HUES48 (cell line): ENCODE measurements around the gene DNAJA3.

ENCODE experiments used
- H3K27ac ChIP-seq: one replicate; pipeline ENCODE4 v1.7.0; 2013; ENCODE audit warnings: low read depth, low read length, inconsistent platforms
- H3K27me3 ChIP-seq: 2 replicates; pipeline ENCODE4 v1.6.1; 2013; ENCODE audit warnings: mild to moderate bottlenecking, low read length; ENCODE audit not compliant: control insufficient read depth, insufficient read depth
- H3K36me3 ChIP-seq: 2 replicates; pipeline ENCODE4 v1.6.1; 2013; ENCODE audit warnings: low read length; ENCODE audit not compliant: control insufficient read depth, insufficient read depth
- H3K4me1 ChIP-seq: 2 replicates; pipeline ENCODE4 v1.6.1; 2013; ENCODE audit warnings: mild to moderate bottlenecking, low read length; ENCODE audit not compliant: control insufficient read depth, insufficient read depth
- H3K4me3 ChIP-seq: 2 replicates; pipeline ENCODE4 v1.5.1; 2013; ENCODE audit warnings: mild to moderate bottlenecking, low read depth, low read length
- H3K9ac ChIP-seq: 2 replicates; pipeline ENCODE4 v1.6.1; 2013; ENCODE audit warnings: mild to moderate bottlenecking, low read depth, low read length, moderate library complexity
- H3K9me3 ChIP-seq: 2 replicates; pipeline ENCODE4 v1.6.1; 2013; ENCODE audit warnings: low read length; ENCODE audit not compliant: control insufficient read depth, insufficient read depth

Gene DNAJA3

DNA sequence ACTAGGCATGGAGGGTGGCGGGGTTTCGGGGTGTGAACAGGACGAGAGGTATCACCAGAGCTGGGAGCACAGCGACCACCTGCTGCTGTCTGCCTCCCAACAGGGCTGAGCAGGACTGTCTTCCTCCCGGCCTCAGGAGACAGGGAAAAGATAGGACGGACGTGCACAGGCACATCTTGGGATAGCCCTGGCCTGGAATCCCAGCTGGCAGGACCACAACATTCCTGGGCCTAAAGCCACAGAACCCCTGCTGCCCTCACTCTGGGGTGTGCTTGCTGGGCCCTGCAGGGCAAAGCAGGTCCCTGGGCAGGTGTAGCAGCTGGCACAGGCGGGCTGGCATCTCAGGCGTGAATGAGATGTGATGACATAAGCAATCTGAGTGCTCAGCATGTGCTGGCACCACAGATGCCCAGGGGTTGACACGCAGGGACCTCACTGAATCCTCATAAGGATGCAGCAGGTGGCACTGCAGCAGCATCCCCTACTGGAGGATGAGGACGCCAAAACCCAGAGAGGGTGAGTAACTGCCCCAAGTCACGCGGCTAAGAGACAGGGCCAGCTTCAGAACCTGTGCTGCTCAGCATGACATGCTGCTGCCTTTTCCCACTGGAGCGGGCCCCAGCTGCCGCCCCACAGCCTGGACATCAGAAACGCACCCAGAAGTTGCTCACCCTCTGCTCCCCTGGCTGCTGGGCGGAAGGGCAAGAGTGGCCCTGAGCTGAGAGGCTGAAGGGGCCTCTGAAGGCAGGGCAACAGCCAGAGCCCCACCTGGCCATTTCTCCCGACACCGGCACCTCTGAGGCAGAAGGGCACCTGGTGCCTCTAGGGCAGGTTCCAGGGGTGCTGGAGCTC is 16.4 kb upstream of the DNAJA3 start:
- H3K27me3 ChIP-seq = no peaks in the 10 kb centered on the region
- no peak overlapping the region for H3K4me3 ChIP-seq
- peaks cover 14% of the 10 kb centered on the region for H3K36me3 ChIP-seq
- H3K9me3 ChIP-seq = no peaks in the 10 kb centered on the region
- H3K27ac ChIP-seq = no peak overlapping the region
- no peaks in the 10 kb centered on the region for H3K4me1 ChIP-seq
- no peak overlapping the region for H3K9ac ChIP-seq

DNA sequence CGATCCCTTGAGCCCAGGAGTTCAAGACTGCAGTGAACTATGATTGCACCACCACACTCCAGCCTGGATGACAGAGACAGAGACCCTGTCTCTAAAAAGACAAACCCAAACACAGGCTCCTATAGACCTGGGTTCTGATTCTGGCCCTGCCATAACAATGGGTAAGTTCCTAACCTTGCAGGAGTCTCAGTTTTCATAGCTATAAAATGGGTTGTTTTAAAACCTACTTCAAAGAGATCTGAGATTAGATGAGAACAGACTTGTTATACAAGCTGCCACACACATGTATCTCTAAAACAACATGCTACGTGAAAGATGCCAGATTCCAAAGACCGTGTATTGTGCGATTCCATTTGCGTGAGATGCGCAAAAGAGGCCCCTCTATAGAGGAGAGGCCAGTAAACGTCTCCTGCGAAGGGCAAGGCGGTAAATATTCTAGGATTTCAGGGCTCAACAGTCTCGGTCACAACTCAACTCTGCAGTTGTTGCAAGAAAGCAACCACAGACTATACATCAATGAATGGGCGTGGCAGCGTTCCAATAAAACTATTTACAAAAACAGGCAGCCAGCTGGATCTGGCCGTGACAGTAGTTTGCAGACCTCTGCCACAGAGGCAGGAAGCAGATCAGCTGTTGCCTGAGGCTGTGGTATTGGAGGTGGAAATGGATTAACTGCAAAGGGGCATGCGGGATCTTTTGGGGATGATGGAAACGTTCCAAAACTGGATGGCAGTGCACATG is 15.2 kb upstream of the DNAJA3 start:
- Histone ChIP-seq H3K4me3 (no peak overlapping the region), H3K4me1 (no peaks in the 10 kb centered on the region; the same call in 1 of the 2 replicates), H3K9ac (no peak overlapping the region), H3K9me3 (no peaks in the 10 kb centered on the region), H3K27me3 (no peaks in the 10 kb centered on the region), H3K36me3 (peaks cover 14% of the 10 kb centered on the region), H3K27ac (no peak overlapping the region)

DNA sequence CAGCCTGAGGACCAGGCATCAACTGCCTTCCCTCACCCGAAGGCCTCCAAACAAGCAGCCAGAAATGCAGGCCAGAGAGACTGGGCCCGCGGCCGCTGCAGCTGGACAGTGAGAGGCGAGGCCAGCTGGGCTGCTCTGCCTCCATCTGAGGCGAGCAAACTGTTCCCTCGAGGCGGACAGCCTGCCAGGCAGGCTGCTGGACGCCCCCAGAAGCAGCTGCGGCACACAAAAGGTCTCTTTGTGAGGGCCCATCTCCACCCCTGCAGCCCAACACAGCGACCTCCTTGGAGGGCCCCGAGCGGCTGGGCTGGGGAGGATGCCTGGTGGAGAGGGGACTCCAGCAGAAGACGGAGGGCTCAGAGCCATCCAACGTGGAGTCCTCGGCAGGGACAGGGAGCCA is 14.0 kb upstream of the DNAJA3 start:
- no peak overlapping the region for H3K27ac ChIP-seq
- H3K4me1 ChIP-seq = peaks cover under 1% of the 10 kb centered on the region; the same call in 1 of the 2 replicates
- H3K9me3 ChIP-seq = no peaks in the 10 kb centered on the region
- H3K27me3 ChIP-seq = no peaks in the 10 kb centered on the region
- H3K36me3 ChIP-seq = peaks cover 11% of the 10 kb centered on the region; the same call in 1 of the 2 replicates
- H3K4me3 ChIP-seq = no peak overlapping the region
- H3K9ac ChIP-seq = no peak overlapping the region

DNA sequence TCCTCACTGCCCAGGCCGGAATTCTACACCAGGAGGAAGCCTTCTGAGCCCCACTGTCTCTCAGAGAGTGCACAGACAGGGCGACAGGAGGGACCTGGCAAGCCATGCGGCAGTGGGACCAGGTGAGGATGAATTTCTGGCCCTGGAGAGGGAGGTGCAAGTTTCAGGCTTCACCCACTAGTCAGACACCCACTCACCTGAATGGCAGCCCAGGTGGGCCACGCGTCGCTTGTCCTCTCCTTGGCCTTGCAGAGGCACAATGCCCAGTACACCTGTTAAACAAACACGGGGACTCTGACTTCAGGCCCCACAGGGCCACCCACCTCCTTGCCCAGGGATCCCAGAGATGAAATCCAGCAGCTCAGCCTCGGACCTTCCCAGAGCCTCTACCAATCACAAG is 13.5 kb upstream of the DNAJA3 start:
- Histone ChIP-seq H3K27me3 (no peaks in the 10 kb centered on the region), H3K4me3 (no peak overlapping the region), H3K36me3 (peaks cover 10% of the 10 kb centered on the region; the same call in 1 of the 2 replicates), H3K9ac (no peak overlapping the region), H3K9me3 (no peaks in the 10 kb centered on the region), H3K4me1 (peaks cover 3% of the 10 kb centered on the region; the same call in 1 of the 2 replicates), H3K27ac (no peak overlapping the region)

DNA sequence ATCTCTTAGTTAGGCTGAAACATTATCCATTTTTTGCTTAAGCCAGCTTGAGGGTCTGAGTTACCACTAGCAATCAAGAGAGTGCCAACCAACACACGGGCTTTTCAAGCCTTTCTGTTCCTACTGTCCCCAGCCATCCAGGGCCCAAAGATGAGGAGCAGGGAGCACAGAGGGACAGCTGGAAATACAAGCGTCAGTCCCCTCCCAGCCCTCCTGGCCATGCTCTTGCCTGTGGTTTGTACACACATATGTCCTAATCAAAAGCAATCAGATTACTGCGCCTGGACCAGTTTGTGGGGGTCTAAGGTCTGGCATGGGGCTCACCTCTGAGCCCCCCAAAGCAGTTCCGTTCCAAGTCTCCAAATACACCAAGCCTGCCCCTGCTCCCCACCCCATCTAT is 12.8 kb upstream of the DNAJA3 start:
- Histone ChIP-seq H3K27ac (no peak overlapping the region), H3K9ac (no peak overlapping the region), H3K4me1 (peaks cover 3% of the 10 kb centered on the region; the same call in 1 of the 2 replicates), H3K4me3 (no peak overlapping the region), H3K36me3 (peaks cover 8% of the 10 kb centered on the region; the same call in 1 of the 2 replicates), H3K27me3 (no peaks in the 10 kb centered on the region), H3K9me3 (no peaks in the 10 kb centered on the region)

DNA sequence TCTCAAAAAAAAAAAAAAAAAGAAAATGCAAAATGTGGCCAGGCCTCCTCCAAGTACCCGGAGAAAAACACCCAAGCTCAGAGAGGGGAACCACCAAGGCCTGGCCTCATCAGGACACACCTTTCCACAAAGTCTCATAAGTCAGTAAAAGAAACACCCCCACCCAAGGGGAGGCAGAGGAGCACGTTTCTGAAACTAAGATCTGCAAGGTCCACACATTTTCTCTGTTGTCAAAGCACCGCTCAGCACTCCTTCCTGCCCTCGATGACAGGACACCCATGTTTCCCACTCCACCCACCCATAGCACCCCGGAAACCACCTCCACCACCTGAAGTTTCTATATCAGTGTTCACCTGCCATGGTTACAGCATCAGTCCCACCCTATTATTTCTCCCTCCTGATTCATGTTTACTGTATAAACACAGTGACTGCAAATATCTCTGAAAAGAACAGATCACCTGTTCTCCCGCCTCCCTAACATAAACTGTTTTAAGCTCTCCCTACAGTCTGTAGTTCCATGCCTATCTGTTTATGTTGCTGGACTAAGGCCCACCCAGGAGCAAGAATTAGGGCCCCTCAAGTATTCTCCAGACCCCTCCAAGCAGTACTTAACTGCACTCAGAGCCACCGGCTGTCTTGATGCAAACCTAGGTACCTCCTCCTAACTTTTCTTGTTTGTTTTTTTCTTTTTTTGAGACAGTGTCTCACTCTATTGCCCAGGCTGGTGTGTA is 11.3 kb upstream of the DNAJA3 start:
- Histone ChIP-seq H3K36me3 (peaks cover 8% of the 10 kb centered on the region; the same call in 1 of the 2 replicates), H3K9ac (no peak overlapping the region), H3K9me3 (no peaks in the 10 kb centered on the region), H3K27me3 (no peaks in the 10 kb centered on the region), H3K4me3 (no peak overlapping the region), H3K27ac (no peak overlapping the region), H3K4me1 (peaks cover 3% of the 10 kb centered on the region; the same call in 1 of the 2 replicates)

DNA sequence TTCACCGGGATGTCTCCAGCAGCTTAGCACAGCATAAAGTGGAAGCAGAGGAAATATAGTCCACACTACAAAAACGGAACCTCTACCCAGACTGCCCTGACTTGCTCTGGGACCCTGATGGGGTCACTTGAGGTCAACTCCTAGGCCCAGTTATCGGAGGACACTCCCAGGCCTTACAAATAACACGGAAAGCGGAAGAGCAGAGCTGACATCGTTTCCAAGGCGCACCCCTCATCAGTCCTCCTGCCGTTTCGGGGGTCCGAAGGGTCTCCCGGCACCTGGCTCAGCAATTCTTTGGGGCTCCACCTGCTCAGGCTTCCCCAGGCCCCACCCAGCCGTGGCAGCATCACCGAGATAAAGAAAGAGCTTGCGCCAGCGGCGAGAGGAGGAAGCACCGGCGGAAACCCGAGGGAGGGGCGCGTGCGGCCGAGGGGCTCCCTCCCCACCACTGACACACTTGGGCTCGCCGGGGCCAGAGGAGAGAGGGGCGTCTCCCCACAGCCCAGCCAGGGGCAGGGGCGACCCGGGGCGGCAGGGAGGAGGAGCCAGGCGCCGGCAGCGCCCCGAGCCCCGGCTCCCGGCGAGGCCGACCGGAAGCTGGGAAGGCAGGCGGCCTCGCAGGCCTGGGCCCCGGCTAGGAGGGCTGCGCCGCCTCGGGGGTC is 10.0 kb upstream of the DNAJA3 start:
- peaks cover 8% of the 10 kb centered on the region; the same call in 1 of the 2 replicates for H3K36me3 ChIP-seq
- H3K4me1 ChIP-seq = peaks cover 3% of the 10 kb centered on the region; the same call in 1 of the 2 replicates
- H3K9ac ChIP-seq = peak overlapping the region; percentile 30; the same call in 1 of the 2 replicates
- no peaks in the 10 kb centered on the region for H3K27me3 ChIP-seq
- H3K9me3 ChIP-seq = no peaks in the 10 kb centered on the region
- no peak overlapping the region for H3K27ac ChIP-seq
- H3K4me3 ChIP-seq = peak overlapping the region; percentile 86

DNA sequence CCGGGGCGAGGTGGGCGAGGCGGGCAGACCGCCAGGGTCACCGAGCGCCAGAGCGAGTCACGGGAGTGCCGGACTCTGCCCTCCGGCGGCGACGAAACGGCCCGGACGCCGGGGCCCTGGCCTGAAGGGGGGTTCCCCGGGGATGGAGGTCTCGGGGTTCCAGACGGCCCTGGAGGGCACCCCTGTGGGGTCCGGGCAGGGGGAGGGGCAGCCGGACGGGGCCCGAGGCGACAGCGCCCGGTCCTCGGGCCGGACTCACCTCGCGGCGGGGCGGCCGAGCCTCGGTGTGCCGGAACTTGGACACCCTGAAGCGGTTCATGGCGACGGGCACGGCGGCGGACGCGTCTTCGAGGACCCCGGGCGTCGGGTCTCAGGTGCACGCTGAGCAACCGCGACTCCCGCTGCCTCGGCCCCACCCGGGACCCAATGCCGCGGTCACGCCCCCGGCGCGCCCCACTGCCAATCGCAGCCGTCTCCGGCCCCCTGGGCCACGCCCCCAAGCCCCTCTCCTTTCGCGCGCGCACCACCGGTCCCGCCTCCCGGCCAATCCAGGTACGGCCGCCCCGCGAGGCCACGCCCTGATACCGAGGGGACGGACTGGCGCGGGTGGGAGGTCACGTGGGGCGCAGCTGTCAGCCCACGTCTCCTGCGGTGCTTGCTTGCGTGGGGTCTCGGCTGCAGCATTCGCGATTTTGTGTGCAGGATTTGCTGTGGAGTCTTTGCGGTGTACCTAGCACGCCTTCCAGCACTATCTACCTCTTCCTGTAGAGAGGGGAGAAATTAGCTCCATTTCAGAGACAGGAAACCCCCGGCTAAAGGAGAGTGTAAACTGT is 9.3 kb upstream of the DNAJA3 start, which contains the start of gene CORO7:
TSS of gene CORO7 (minus strand) at position 397 of the 833 bp plus-strand sequence. CDS start at position 319, 78 bp downstream.
- Histone ChIP-seq H3K27me3 (no peaks in the 10 kb centered on the region), H3K4me1 (peaks cover 3% of the 10 kb centered on the region; the same call in 1 of the 2 replicates), H3K9me3 (no peaks in the 10 kb centered on the region), H3K27ac (no peak within 1 kb of the TSS), H3K36me3 (peaks cover 8% of the 10 kb centered on the region; the same call in 1 of the 2 replicates), H3K9ac (peak within 1 kb of the TSS; percentile 30; the same call in 1 of the 2 replicates), H3K4me3 (peak within 1 kb of the TSS; percentile 86)

DNA sequence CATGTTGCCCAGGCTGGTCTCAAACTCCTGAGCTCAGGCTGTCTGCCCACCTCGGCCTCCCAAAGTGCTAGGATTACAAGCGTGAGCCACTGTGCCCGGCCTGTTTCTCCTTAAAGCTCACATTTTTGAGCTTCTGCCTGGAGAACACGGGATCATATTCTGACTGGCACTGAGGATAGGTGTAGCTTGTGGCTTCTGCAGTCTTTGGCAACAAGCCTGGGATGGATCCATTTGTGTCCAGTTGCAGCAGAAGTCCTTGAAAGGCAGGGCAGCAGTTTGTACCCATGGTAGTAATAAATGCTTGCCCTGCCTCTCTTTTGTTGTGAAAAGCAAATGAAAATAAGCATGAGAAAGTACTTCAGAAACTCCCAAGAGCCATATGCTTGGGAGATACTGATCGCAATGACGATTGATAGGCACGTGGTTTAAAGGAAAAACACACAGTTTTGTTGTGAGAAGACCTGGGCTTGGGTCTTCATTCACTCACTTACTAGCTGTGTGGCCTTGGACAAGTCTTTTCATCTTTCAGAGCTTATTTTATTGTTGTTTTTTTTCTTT is 6.2 kb upstream of the DNAJA3 start:
- Histone ChIP-seq H3K4me1 (peaks cover 4% of the 10 kb centered on the region; the same call in 1 of the 2 replicates), H3K27ac (no peak overlapping the region), H3K9me3 (no peaks in the 10 kb centered on the region), H3K36me3 (no peaks in the 10 kb centered on the region), H3K27me3 (no peaks in the 10 kb centered on the region), H3K4me3 (no peak overlapping the region), H3K9ac (no peak overlapping the region)
